GM18520 (cell line): ENCODE results near the gene POLR2H.

Experiments
- ATAC-seq: cut with Tn5 transposase; IDR thresholded peaks from one replicate; pipeline ENCODE4 v1.9.1; 2021; ENCODE audit not compliant: unreplicated experiment

POLR2H gene

GRCh38 chr3:184368586-184369183, 7.2 kb downstream of the POLR2H start:
- ATAC-seq, result no peak

GRCh38 chr3:184371570-184372018, 10.1 kb downstream of the POLR2H start:
- ATAC-seq, result peak; percentile 50

- ATAC-seq, result no peak
Observed at GRCh38 chr3:184372296-184372821, 10.8 kb downstream of the POLR2H start.

- ATAC-seq, result no peak
Observed at GRCh38 chr3:184372911-184373310, 11.4 kb downstream of the POLR2H start.

- ATAC-seq, result no peak
Observed at GRCh38 chr3:184373422-184373821, 11.9 kb downstream of the POLR2H start.

- no peak for ATAC-seq
Observed at GRCh38 chr3:184375747-184376461, 14.4 kb downstream of the POLR2H start.

GRCh38 chr3:184377374-184377773, 15.9 kb downstream of the POLR2H start:
- ATAC-seq, result no peak

GRCh38 chr3:184377882-184378445, 16.5 kb downstream of the POLR2H start, which contains the start of gene THPO:
TSS of gene THPO (minus strand) at chr3:184378207. CDS start at chr3:184376259, 1,948 bp downstream.
- ATAC-seq, result no peak

GRCh38 chr3:184378651-184379357, 17.3 kb downstream of the POLR2H start:
- no peak for ATAC-seq

- no peak for ATAC-seq
Observed at GRCh38 chr3:184379358-184380184, 18.1 kb downstream of the POLR2H start, which contains the start of gene CHRD. TSS of gene CHRD (plus strand) at chr3:184380054. CDS start at chr3:184380319, 265 bp downstream.

GRCh38 chr3:184380185-184380626, 18.7 kb downstream of the POLR2H start:
- ATAC-seq, result no peak

- no peak for ATAC-seq
Observed at GRCh38 chr3:184380627-184381260, 19.2 kb downstream of the POLR2H start.

GRCh38 chr3:184381261-184382224, 20.0 kb downstream of the POLR2H start:
- no peak for ATAC-seq

GRCh38 chr3:184382326-184383032, 21.0 kb downstream of the POLR2H start:
- ATAC-seq, result no peak

GRCh38 chr3:184383033-184383740, 21.7 kb downstream of the POLR2H start:
- no peak for ATAC-seq

- no peak for ATAC-seq
Observed at GRCh38 chr3:184384342-184384741, 22.8 kb downstream of the POLR2H start.

GRCh38 chr3:184384856-184385422, 23.4 kb downstream of the POLR2H start:
- no peak for ATAC-seq
